HepG2 (cell line): ENCODE results near the gene TBC1D10B. TPM values are rescaled to one million over a fixed set of nuclear protein-coding genes. Genes with fewer than 3 reads are reported as not detected.
A peak's percentile ranks its signal among the peaks of the same experiment; 100 is the strongest.

Source experiments
- ARID2 ChIP-seq: sonication (generic); formaldehyde crosslinking; IDR thresholded peaks from 2 replicates; pipeline ENCODE4 v1.8.1; 2022; ENCODE audit warnings: mild to moderate bottlenecking, missing genetic modification reagents, borderline replicate concordance
- EED ChIP-seq: sonication (generic); formaldehyde crosslinking; IDR thresholded peaks from 2 replicates; pipeline ENCODE4 v1.5.0; 2020; ENCODE audit warnings: mild to moderate bottlenecking, missing genetic modification reagents
- HOXA3 ChIP-seq: sonication (generic); formaldehyde crosslinking; IDR thresholded peaks from 2 replicates; pipeline ENCODE4 v1.5.0; 2020; ENCODE audit warnings: missing genetic modification reagents
- ISX ChIP-seq: sonication (generic); formaldehyde crosslinking; conservative IDR thresholded peaks from 2 replicates; pipeline ENCODE4 v1.5.0; 2020; ENCODE audit warnings: missing genetic modification reagents
- MIER2 ChIP-seq: IDR thresholded peaks from 2 replicates; pipeline ENCODE4 v1.6.1; 2016; ENCODE audit warnings: missing biosample characterization, missing genetic modification reagents
- MNT ChIP-seq: fragments of 450-650 bp; IDR thresholded peaks from 2 replicates; pipeline ENCODE4 v1.6.1; 2016
- POGK ChIP-seq: sonication (generic); formaldehyde crosslinking; conservative IDR thresholded peaks from 2 replicates; pipeline ENCODE4 v1.8.0; 2022; ENCODE audit warnings: mild to moderate bottlenecking, moderate library complexity, missing genetic modification reagents
- RELA ChIP-seq: sonication (generic); formaldehyde crosslinking; IDR thresholded peaks from 2 replicates; pipeline ENCODE4 v1.4.0; 2020; ENCODE audit warnings: missing genetic modification reagents
- STAG1 ChIP-seq: sonication (generic); formaldehyde crosslinking; IDR thresholded peaks from 2 replicates; pipeline ENCODE4 v1.4.0; 2020; ENCODE audit warnings: missing genetic modification reagents
- TFE3 ChIP-seq: IDR thresholded peaks from 2 replicates; pipeline ENCODE4 v1.6.1; 2016
- TP53 ChIP-seq: sonication (generic); formaldehyde crosslinking; conservative IDR thresholded peaks from 2 replicates; pipeline ENCODE4 v1.4.0; 2020; ENCODE audit warnings: missing genetic modification reagents
- ZKSCAN8 ChIP-seq: IDR thresholded peaks from 2 replicates; pipeline ENCODE4 v1.6.1; 2016; ENCODE audit warnings: borderline replicate concordance, missing genetic modification reagents, missing compliant biosample characterization
- ZNF12 ChIP-seq: sonication (generic); formaldehyde crosslinking; IDR thresholded peaks from 2 replicates; pipeline ENCODE4 v1.5.0; 2020; ENCODE audit warnings: missing genetic modification reagents
- ZNF224 ChIP-seq: sonication (generic); formaldehyde crosslinking; IDR thresholded peaks from 2 replicates; pipeline ENCODE4 v1.5.0; 2020; ENCODE audit warnings: mild to moderate bottlenecking, missing genetic modification reagents
- ZNF275 ChIP-seq: sonication (generic); formaldehyde crosslinking; IDR thresholded peaks from 2 replicates; pipeline ENCODE4 v1.8.0; 2022; ENCODE audit warnings: missing genetic modification reagents, mild to moderate bottlenecking, inconsistent platforms, borderline replicate concordance
- ZNF329 ChIP-seq: sonication (generic); formaldehyde crosslinking; IDR thresholded peaks from 2 replicates; pipeline ENCODE4 v1.9.0; 2021; ENCODE audit warnings: low read depth, mild to moderate bottlenecking, missing genetic modification reagents
- ZNF331 ChIP-seq: sonication (generic); formaldehyde crosslinking; IDR thresholded peaks from 2 replicates; pipeline ENCODE4 v1.4.0; 2020; ENCODE audit warnings: missing genetic modification reagents
- ZNF446 ChIP-seq: sonication (generic); formaldehyde crosslinking; IDR thresholded peaks from 2 replicates; pipeline ENCODE4 v1.5.0; 2020; ENCODE audit warnings: mild to moderate bottlenecking, missing genetic modification reagents
- ZNF496 ChIP-seq: sonication (generic); formaldehyde crosslinking; IDR thresholded peaks from 2 replicates; pipeline ENCODE4 v1.8.1; 2023; ENCODE audit warnings: mild to moderate bottlenecking, moderate library complexity, missing genetic modification reagents; ENCODE audit not compliant: insufficient replicate concordance
- ZNF619 ChIP-seq: sonication (generic); formaldehyde crosslinking; IDR thresholded peaks from 2 replicates; pipeline ENCODE4 v1.4.0; 2020; ENCODE audit warnings: mild to moderate bottlenecking, missing genetic modification reagents
- ZNF713 ChIP-seq: sonication (generic); formaldehyde crosslinking; IDR thresholded peaks from 2 replicates; pipeline ENCODE4 v1.4.0; 2020; ENCODE audit warnings: mild to moderate bottlenecking, missing genetic modification reagents
- ZNF775 ChIP-seq: sonication (generic); formaldehyde crosslinking; IDR thresholded peaks from 2 replicates; pipeline ENCODE4 v1.4.0; 2020; ENCODE audit warnings: missing genetic modification reagents, mild to moderate bottlenecking, moderate library complexity, borderline replicate concordance
- ZNF792 ChIP-seq: IDR thresholded peaks from 2 replicates; pipeline ENCODE4 v1.6.1; 2016
- polyA plus RNA-seq, 8 experiments: library from polyadenylated mRNA; depleted of rRNA in 3 of 8; stranded (reverse) in 7 of 8; unstranded in 1 of 8; fragments of >200 nt; fragmentation: Illumina TruSeq in 4 of 8; extraction: Trizol in 4 of 8; gene quantifications; 2 replicates each; pipeline versions ENCODE4 v1.2.1 to v1.2.3, GENCODE V29; 2011 to 2016; ENCODE audit warnings: low read depth in 4 of 8, missing spikeins in 1 of 8, mixed read lengths in 1 of 8; ENCODE audit not compliant: insufficient read depth in 1 of 8
- total RNA-seq, 5 experiments: library from RNA; depleted of rRNA; stranded (reverse); fragments of >200 nt; fragmentation: Illumina TruSeq; extraction: Trizol; gene quantifications; 2 replicates each; pipeline ENCODE4 v1.2.3, GENCODE V29; 2016; ENCODE audit warnings: low read depth in 1 of 5
- TF ChIP-seq, protein P1 (sequence below): sonication (generic); formaldehyde crosslinking; IDR thresholded peaks from 2 replicates; pipeline ENCODE4 v1.4.0; 2020; ENCODE audit warnings: missing genetic modification reagents

The TBC1D10B gene
- total and polyA plus RNA-seq, 2 of the 13 experiments (the other 11 are each of a cell fraction or from before 2014, with no cell fraction given): 15.7 to 24.8 TPM

DNA sequence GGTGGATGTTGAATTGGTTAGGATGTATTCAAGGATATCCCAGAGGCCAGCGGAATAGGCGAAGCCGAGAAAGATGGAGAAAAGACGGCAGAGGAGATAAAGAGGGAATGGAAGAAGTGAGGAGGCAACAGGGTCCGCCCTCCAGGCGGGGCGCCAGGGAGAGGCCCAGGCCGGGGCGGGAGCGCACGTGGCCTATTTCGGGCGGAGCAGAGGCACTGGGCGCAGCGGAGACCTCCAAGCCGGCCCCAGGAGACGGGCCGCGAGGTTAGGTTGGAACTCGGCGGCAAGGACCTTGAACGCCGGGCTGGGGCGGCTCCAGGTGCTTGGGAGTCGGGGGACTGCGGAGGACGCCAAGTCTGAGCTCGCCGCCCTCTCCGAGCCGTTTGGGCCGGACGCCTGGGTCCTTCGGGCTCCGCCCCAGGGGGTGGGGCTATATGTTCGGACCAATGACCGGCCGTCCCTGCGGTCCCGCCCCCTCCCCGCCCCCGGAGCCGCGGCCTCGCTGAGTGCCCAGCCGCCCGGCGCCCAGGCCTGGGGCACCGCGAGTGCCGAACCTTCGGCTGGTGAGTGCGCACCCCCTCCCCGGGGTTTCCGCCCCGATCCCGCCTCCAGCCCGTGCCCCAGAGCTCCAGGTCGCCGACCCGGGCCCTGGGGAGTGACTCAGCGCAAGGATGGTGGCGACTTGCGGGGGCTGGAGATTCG, 37.0 kb upstream of the TBC1D10B start, which contains the start of gene ZNF771 (continued):
- TF ChIP-seq ZNF224 (CRISPR knock-in tag) (peak; percentile 92; the same call in 1 of the 2 replicates), ZNF329 (CRISPR knock-in tag) (peak; percentile 79; the same call in 1 of the 2 replicates), ZNF446 (CRISPR knock-in tag) (no peak; the same call in 1 of the 2 replicates), ZNF713 (CRISPR knock-in tag) (0 out of 2 replicates have a peak, but pooled peaks have one; percentile 42), TFE3 (CRISPR knock-in tag) (peak; percentile 69), ZNF775 (0 out of 2 replicates have a peak, but pooled peaks have one; percentile 32), MIER2 (CRISPR knock-in tag) (no peak), ISX (CRISPR knock-in tag) (no peak), POGK (CRISPR knock-in tag) (peak; percentile 55), ZKSCAN8 (no peak), TP53 (CRISPR knock-in tag) (no peak), ZNF331 (CRISPR knock-in tag) (peak; percentile 74), ZNF619 (CRISPR knock-in tag) (peak; percentile 49), ZNF12 (peak; percentile 55; the same call in 1 of the 2 replicates), STAG1 (CRISPR knock-in tag) (0 out of 2 replicates have a peak, but pooled peaks have one; percentile 33), EED (peak; percentile 89), ZNF496 (CRISPR knock-in tag) (no peak), MNT (peak; percentile 82), HOXA3 (CRISPR knock-in tag) (peak; percentile 68), RELA (CRISPR knock-in tag) (no peak), ZNF275 (no peak), ARID2 (CRISPR knock-in tag) (peak; percentile 90; the same call in 1 of the 2 replicates), ZNF792 (CRISPR knock-in tag) (0 out of 2 replicates have a peak, but pooled peaks have one; percentile 27)
- TF ChIP-seq, protein P1, sequence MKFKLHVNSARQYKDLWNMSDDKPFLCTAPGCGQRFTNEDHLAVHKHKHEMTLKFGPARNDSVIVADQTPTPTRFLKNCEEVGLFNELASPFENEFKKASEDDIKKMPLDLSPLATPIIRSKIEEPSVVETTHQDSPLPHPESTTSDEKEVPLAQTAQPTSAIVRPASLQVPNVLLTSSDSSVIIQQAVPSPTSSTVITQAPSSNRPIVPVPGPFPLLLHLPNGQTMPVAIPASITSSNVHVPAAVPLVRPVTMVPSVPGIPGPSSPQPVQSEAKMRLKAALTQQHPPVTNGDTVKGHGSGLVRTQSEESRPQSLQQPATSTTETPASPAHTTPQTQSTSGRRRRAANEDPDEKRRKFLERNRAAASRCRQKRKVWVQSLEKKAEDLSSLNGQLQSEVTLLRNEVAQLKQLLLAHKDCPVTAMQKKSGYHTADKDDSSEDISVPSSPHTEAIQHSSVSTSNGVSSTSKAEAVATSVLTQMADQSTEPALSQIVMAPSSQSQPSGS: no peak
